B cell (primary cell): ENCODE data around the gene GRPR. TPM values are rescaled to one million over a fixed set of nuclear protein-coding genes. Genes with fewer than 3 reads are reported as not detected.

Experiments used
- ATAC-seq: fragments of 200-7000 bp; cut with Tn5 transposase; one replicate; pipeline ENCODE4 v1.10.0; 2021; ENCODE audit warnings: low read depth, mild to moderate bottlenecking, moderate number of reproducible peaks, moderate library complexity
- CTCF ChIA-PET: fragments of 350-600 bp; sonication (Branson Sonifier 250); formaldehyde crosslinking; loops from one replicate; lab custom pipeline; 2021; ENCODE audit warnings: antibody characterized with exemption, inconsistent platforms; lab: Charles Lee
- POLR2A ChIA-PET: fragments of 350-600 bp; sonication (Branson Sonifier 250); formaldehyde crosslinking; loops from one replicate; lab custom pipeline; 2021; ENCODE audit warnings: antibody characterized with exemption; lab: Charles Lee
- DNase-seq: peaks from one replicate; pipeline ENCODE4 v3.0.0; 2013
- H2AFZ ChIP-seq: 2 replicates; pipeline ENCODE4 v1.6.1; 2012; ENCODE audit warnings: mild to moderate bottlenecking, low read depth, low read length; ENCODE audit not compliant: insufficient read depth, poor library complexity, severe bottlenecking
- H3K27ac ChIP-seq, 2 donors: 1 replicate in 1 of 2; 2 replicates in 1 of 2; pipeline ENCODE4 v1.5.1; 2012 to 2013; ENCODE audit warnings: low read length in 2 of 2, mild to moderate bottlenecking in 2 of 2, moderate library complexity in 1 of 2
- H3K27me3 ChIP-seq, 4 experiments: fragments of 200-600 bp in 1 of 4; sonication (generic) in 1 of 4; replicated peaks in 1 of 4; 1 replicate in 2 of 4; 2 replicates in 2 of 4; pipeline versions ENCODE4 v1.6.1 to v1.7.0; 2013 to 2016; ENCODE audit warnings: low read length in 3 of 4, mild to moderate bottlenecking in 2 of 4, mixed read lengths in 1 of 4, moderate library complexity in 1 of 4; ENCODE audit not compliant: insufficient read depth in 4 of 4, control insufficient read depth in 3 of 4; ENCODE audit errors: control extremely low read depth in 1 of 4
- H3K36me3 ChIP-seq, 2 experiments: replicated peaks in 1 of 2; 1 replicate in 1 of 2; 2 replicates in 1 of 2; pipeline versions ENCODE4 v1.6.1 to v1.7.1; 2013; ENCODE audit warnings: low read length in 1 of 2; ENCODE audit not compliant: insufficient read depth in 2 of 2, control insufficient read depth in 1 of 2; ENCODE audit errors: control extremely low read depth in 1 of 2, extremely low read depth in 1 of 2
- H3K4me1 ChIP-seq, 2 donors: fragments of 200-600 bp in 1 of 2; sonication (generic) in 1 of 2; 1 replicate in 1 of 2; 2 replicates in 1 of 2; pipeline versions ENCODE4 v1.5.1 to v1.6.1; 2013 to 2017; ENCODE audit warnings: low read length in 2 of 2; ENCODE audit not compliant: control insufficient read depth in 2 of 2, insufficient read depth in 2 of 2
- H3K4me2 ChIP-seq: replicated peaks from 2 replicates; pipeline ENCODE3; 2012; ENCODE audit warnings: mild to moderate bottlenecking, low read depth, low read length; ENCODE audit not compliant: poor library complexity, severe bottlenecking
- H3K4me3 ChIP-seq, 5 experiments: fragments of 200-600 bp in 1 of 5; sonication (generic) in 1 of 5; 1 replicate in 3 of 5; 2 replicates in 2 of 5; pipeline versions ENCODE4 v1.5.1 to v1.7.0; 2011 to 2016; ENCODE audit warnings: low read length in 4 of 5, mild to moderate bottlenecking in 4 of 5, low read depth in 2 of 5, control low read depth in 1 of 5, moderate library complexity in 1 of 5; ENCODE audit not compliant: insufficient read depth in 1 of 5; ENCODE audit errors: control extremely low read depth in 1 of 5, extremely low read depth in 1 of 5
- H3K79me2 ChIP-seq: fragments of 200-600 bp; sonication (generic); one replicate; pipeline ENCODE4 v1.6.0; 2016; ENCODE audit warnings: low read length; ENCODE audit not compliant: control insufficient read depth, insufficient read depth
- H3K9ac ChIP-seq: fragments of 200-600 bp; sonication (generic); 2 replicates; pipeline ENCODE4 v1.6.1; 2017; ENCODE audit warnings: mild to moderate bottlenecking, low read length, moderate library complexity
- H3K9me3 ChIP-seq, 3 donors: one replicate each; pipeline versions ENCODE4 v1.6.1 to v1.7.1; 2013; ENCODE audit warnings: low read length in 2 of 3; ENCODE audit not compliant: control insufficient read depth in 2 of 3, insufficient read depth in 1 of 3; ENCODE audit errors: control extremely low read depth in 1 of 3
- H4K20me1 ChIP-seq: 2 replicates; pipeline ENCODE4 v1.6.0; 2012; ENCODE audit warnings: mild to moderate bottlenecking, low read length; ENCODE audit not compliant: insufficient read depth, control insufficient read depth, poor library complexity, severe bottlenecking
- H3K27ac Mint-ChIP-seq: one replicate; pipeline ENCODE4 v1.8.0; 2021; ENCODE audit warnings: mixed read lengths
- H3K27me3 Mint-ChIP-seq: one replicate; pipeline ENCODE4 v1.8.0; 2021; ENCODE audit warnings: mixed read lengths
- H3K4me1 Mint-ChIP-seq: one replicate; pipeline ENCODE4 v1.8.0; 2021; ENCODE audit warnings: mixed read lengths
- H3K4me3 Mint-ChIP-seq: one replicate; pipeline ENCODE4 v1.8.0; 2021; ENCODE audit warnings: mixed read lengths
- H3K9me3 Mint-ChIP-seq: one replicate; pipeline ENCODE4 v1.8.0; 2022; ENCODE audit warnings: mixed read lengths; ENCODE audit not compliant: insufficient read depth
- EZH2 ChIP-seq: IDR thresholded peaks from 2 replicates; pipeline ENCODE4 v1.6.1; 2012; ENCODE audit warnings: borderline replicate concordance, low read depth, mild to moderate bottlenecking, moderate library complexity, low read length; ENCODE audit not compliant: insufficient read depth, poor library complexity, severe bottlenecking
- WGBS: methylation state at CpG from one replicate; pipeline ENCODE4 v1.1.5; 2013; ENCODE audit warnings: missing lambda C conversion rate; ENCODE audit not compliant: insufficient coverage; 5-methylcytosine and 5-hydroxymethylcytosine counted together
- intact Hi-C: fragments of 100-400 bp; cut with micrococcal nuclease; formaldehyde crosslinking; loops from one replicate; pipeline ENCODE4 v1.10.0; 2022
- polyA plus RNA-seq: library from polyadenylated mRNA; depleted of rRNA; stranded (reverse); fragments of >200 nt; gene quantifications from 2 replicates; pipeline ENCODE4 v1.2.3, GENCODE V29; 2012
- total RNA-seq, 2 donors: library from RNA; stranded (reverse); fragments of 120-200 nt in 1 of 2; gene quantifications; 1 replicate in 1 of 2; 2 replicates in 1 of 2; pipeline versions ENCODE4 v1.2.3 to v1.2.4, GENCODE V29; 2013 to 2022
- TF ChIP-seq, protein P1 (sequence below): fragments of 200-600 bp; IDR thresholded peaks from one replicate; pipeline ENCODE4 v1.8.0; 2022; ENCODE audit warnings: antibody characterized with exemption, mild to moderate bottlenecking

The GRPR gene
- total and polyA plus RNA-seq, 2 donors (not counting 1 experiment from before 2014, with no cell fraction given), result 0.30 to 0.42 TPM

DNA sequence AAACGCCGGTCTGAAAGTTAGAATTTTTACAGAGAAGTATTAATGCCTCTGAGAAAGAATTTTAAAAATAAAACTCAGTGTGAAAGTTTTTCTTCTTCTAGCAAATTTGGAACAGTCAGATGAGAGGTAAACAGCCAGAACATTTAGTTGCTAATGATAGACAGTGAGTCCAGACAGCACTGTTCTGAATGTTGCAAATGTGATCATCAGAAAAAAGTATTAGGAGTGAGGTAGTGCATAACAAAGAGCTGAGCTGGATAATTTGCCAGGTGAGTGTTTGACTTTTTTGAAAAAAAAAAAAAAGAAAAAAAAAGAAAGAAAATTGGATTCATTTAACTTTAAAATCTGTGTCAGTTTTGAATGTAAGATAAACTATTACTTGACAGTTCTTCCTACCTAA, 42.0 kb upstream of the GRPR start:
- intact Hi-C loops, result no loop called here
- Histone ChIP-seq H3K4me1 (no peaks in the 10 kb centered on the region), H3K4me2 (no peak overlapping the region), H3K9ac (no peak overlapping the region), H2AFZ (no peak overlapping the region), H3K9me3 (no peaks in the 10 kb centered on the region), H3K4me3 (no peak overlapping the region), H3K27me3 (peaks cover 0 to 7% (median 0%) of the 10 kb centered on the region in 4 experiments), H4K20me1 (no peaks in the 10 kb centered on the region), H3K27ac (no peak overlapping the region), H3K36me3 (no peaks in the 10 kb centered on the region), H3K79me2 (no peaks in the 10 kb centered on the region)
- H3K9me3 Mint-ChIP-seq, result no peaks in the 10 kb centered on the region
- ChIA-PET CTCF (interaction anchor here (0.6 kb wide), 1 partner anchor 111 kb away, joined by 3 read pairs; no protein-coding TSS in a partner anchor), POLR2A (no interaction called here)
- no peaks in the 10 kb centered on the region for H3K4me1 Mint-ChIP-seq
- TF ChIP-seq EZH2, result no peak
- TF ChIP-seq, protein P1, sequence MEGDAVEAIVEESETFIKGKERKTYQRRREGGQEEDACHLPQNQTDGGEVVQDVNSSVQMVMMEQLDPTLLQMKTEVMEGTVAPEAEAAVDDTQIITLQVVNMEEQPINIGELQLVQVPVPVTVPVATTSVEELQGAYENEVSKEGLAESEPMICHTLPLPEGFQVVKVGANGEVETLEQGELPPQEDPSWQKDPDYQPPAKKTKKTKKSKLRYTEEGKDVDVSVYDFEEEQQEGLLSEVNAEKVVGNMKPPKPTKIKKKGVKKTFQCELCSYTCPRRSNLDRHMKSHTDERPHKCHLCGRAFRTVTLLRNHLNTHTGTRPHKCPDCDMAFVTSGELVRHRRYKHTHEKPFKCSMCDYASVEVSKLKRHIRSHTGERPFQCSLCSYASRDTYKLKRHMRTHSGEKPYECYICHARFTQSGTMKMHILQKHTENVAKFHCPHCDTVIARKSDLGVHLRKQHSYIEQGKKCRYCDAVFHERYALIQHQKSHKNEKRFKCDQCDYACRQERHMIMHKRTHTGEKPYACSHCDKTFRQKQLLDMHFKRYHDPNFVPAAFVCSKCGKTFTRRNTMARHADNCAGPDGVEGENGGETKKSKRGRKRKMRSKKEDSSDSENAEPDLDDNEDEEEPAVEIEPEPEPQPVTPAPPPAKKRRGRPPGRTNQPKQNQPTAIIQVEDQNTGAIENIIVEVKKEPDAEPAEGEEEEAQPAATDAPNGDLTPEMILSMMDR, result no peak
- H3K27ac Mint-ChIP-seq, result no peak overlapping the region
- no peak for DNase-seq
- WGBS, result no CpG with 5 or more reads among the region's 2 CpGs
- H3K4me3 Mint-ChIP-seq, result no peak overlapping the region
- no peak for ATAC-seq
- H3K27me3 Mint-ChIP-seq, result no peaks in the 10 kb centered on the region

DNA sequence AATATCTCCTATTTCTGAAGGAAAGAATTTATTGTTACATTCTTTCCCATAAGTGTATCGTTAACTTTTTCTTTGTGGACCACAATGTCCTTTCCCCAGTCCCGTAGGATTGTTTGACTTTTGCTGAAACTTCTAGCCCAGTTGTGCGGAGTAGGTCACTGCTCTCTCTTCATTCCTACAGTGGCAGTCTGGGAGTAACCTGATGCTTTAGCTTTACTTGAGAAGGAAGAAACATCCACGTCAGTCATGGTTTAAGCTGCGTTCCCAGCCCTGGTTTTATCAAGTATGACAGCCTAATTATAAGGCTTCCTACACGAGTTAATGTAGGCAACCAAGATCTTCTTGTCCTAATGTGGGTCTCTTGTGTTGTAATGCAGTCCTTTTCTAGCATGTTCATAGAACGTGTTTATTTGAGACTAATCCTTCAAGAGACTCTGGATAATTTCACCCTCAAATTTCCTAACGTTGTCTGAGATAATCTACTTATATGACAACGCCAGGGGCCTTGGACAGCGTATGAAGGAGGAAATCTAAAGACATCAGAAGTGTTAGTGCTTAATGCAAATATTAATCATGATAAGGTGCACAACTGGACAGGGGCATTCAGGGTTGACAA, 40.8 kb upstream of the GRPR start:
- Histone ChIP-seq H2AFZ (no peak overlapping the region), H3K4me2 (no peak overlapping the region), H3K4me3 (no peak overlapping the region), H3K27me3 (peaks cover 0 to 3% (median 0%) of the 10 kb centered on the region in 4 experiments), H3K79me2 (no peaks in the 10 kb centered on the region), H3K27ac (no peak overlapping the region), H3K9me3 (no peaks in the 10 kb centered on the region), H3K36me3 (no peaks in the 10 kb centered on the region), H4K20me1 (no peaks in the 10 kb centered on the region), H3K9ac (no peak overlapping the region), H3K4me1 (no peaks in the 10 kb centered on the region)
- ATAC-seq, result no peak
- H3K9me3 Mint-ChIP-seq, result no peaks in the 10 kb centered on the region
- intact Hi-C loops, result no loop called here
- ChIA-PET CTCF (no interaction called here), POLR2A (no interaction called here)
- H3K4me1 Mint-ChIP-seq, result no peaks in the 10 kb centered on the region
- H3K4me3 Mint-ChIP-seq, result no peak overlapping the region
- no peak for DNase-seq
- WGBS, result 100% methylated on average over 1 of the region's 10 CpGs
- no peak overlapping the region for H3K27ac Mint-ChIP-seq
- no peaks in the 10 kb centered on the region for H3K27me3 Mint-ChIP-seq
- TF ChIP-seq, protein P1, result no peak
- no peak for TF ChIP-seq EZH2
